ENCODE data around the gene ARID1B.

The ARID1B gene

DNA sequence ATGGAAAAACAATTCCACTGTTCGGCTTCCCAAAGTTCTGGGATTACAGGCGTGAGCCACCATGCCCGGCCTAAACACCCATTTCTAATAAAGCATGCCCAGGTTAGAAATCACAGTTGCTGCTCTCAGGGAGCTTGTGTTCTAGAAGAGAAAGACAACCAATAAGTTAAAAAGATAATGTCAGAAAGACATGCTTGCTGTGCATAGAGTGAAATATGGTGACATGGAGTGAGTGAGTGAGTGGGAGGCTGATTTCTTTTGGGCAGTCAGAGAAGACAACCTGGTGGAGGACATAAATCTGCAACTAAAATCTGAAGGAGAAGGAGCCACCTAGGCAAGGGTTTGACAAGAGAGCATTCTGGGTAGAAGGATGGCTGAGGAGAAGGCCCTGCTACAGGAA is 222.6 kb downstream of the ARID1B start:
- no peak for DNase-seq

DNA sequence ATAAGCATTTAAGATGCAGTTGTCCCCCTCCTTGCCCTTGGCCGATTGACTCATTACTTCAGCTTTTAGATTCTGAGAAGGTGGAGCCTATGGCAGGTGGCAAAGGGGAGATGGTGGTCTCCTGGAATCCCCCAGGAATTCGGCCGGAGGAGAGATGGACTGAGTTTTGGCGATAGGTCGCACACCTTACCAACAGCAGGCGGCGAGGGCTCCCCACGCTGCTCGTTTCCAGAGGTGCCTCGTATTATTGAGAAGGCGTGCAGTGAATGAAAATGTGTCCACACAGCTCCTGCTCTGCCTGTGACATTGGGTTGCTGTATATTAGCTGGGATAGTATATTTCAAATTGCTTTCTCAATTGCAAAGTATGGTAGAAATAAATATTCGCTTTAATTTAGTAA is 224.5 kb downstream of the ARID1B start:
- DNase-seq: no peak

DNA sequence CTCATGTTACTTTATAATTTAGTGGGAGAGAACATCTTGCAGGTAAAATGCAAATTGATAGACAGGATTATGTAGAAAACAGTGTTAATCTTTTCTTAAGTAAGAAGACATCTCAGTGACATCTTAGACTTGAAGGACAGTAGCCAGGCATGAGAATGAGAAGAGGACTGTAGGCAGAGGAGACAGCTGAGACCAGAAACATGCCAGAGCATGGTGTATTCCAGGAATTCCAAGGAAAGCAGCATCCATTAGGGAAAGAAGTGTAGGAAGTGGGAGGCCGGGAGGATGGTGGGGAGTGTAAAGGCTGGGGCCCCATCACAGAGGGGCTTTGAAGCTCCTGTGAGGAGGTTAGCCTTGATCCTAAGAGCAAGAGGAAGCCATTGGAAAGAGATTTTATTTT is 225.6 kb downstream of the ARID1B start:
- no peak for DNase-seq

DNA sequence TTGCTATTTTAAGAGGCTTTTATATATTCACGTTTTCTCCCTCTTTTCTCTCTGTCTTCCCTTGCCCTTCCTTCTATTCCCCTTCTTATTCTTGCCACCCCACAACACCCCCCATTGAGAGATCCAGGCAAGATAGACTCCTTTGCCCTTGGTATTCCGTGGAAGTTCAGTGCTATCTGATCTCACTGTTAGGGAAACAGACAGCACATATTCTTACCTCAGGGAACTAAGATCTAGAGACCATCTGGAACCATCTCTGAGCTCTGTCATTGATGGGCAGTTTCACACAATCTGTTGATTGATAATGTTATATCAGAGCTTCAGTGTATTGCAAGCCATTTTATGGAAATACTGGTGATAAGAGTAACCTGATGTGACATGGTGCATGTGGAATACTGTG is 228.8 kb downstream of the ARID1B start:
- DNase-seq: no peak

DNA sequence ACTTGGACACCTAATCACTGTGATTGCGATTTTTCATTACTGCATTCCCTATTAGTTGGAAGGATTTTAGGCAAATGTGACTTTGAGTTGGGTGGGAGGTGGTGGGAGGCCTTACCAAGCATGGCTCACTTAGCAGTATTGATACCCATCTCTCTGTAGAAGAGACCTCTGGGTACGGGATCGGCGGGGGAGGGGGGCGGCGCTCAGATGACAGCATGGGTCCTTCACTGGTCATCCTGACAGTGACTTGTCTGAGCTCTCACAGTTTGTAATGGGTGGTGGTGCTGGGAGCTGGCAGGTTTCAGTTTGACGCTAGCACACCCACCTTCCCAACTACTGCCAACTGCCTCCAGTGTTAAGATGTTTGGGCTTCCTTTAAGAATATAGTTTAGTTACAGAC is 231.4 kb downstream of the ARID1B start:
- DNase-seq: no peak

DNA sequence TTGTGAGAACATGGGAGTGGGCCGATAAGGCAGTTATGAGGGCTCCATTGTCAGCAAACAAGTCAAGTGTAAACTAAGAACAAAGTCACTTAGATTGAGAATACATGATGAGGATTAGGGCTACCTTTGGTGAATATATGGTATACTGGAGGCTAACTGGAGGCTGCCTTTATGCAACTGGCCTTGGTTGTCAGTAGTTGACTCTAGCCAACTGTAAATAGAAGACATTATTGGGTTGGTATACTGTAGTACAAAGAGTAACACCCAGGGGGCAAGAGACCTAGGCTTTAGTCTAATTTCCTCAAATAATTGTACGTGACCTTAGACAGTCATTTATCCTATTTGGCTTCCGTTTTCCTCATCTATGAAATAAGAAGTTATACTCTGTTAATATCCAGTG is 235.2 kb downstream of the ARID1B start:
- no peak for DNase-seq

DNA sequence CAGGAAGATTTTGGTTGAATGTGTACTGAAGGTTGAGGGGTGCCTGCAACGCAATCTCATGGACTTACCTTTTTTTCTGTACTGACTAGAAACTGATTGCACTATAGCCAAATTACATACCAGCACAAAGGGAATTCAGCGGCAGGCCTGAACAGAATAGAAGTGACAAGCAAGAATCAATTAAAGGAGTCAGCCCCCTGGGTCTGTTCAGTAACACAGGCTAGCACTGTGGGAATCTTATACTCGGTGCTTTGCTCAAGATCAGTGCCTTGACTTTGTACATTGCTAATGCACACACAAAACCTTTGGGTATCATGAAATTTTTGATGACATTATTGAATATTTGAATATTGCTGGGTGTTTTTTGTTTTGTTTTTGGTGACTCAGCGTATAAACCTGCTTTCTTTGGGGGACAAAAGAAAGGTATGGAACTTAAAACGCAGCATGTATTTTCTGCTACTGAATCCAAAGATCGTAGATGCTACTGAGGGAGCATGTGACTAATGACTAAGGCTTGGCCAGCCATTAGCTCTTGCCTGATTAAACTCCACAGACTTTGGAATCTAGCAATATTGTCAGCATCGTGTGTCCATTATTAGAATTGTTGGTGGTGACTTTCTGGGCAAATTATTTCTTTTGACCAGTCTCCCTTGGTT is 236.6 kb downstream of the ARID1B start:
- DNase-seq: peak; percentile 35

DNA sequence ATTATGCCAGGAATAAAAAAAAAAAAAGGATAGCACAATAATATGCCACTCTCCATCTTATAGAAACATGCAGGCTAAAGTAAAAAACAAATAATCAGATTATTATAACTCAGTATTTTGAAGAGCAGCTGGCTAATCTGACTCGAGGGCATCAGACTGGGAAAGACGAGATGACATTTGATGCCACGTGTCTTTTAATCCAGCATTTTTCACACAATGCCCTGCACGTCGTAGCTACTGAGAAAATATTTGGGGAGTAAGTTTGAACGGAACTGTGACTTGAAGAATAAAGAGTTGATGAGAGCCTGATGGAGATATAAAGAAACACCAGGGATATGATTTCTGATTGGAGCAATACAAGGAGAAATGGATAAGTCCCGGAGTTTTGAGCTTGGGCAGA is 237.7 kb downstream of the ARID1B start:
- no peak for DNase-seq

DNA sequence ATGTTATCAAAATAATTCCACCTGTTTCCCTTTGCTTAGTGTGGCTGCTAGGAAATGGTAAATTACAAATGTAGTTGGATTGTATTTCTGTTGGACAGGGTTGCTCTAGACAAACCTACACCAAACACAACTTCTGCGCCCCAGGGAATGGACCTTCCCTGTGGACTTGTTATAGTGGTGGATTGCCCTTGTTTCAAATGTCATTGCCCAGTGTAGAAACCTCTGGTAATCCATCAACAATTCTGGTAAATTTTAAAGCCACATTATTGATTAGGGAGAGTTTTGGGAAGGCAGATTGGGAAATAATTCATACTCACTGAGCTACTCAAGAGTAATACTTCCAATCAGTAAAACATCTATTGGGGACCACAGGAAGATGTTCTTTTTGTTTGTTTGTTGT is 239.8 kb downstream of the ARID1B start:
- no peak for DNase-seq

DNA sequence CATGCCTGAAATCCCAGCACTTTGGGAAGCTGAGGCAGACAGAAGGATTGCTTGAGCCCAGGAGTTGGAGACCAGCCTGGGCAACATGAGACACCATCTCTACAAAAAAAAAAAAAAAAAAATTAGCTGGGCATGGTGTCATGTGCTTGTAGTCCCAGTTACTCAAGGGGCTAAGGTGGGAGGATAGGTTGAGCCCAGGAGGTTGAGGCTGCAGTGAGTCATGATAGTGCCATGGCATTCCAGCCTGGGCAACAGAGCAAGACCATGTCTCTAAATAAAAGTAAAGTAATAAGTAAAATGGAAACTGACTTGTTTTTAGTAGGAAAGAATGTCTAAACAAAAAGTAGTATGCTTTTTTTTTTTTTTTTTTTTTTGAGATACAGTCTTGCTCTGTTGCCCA is 240.7 kb downstream of the ARID1B start:
- DNase-seq: no peak

DNA sequence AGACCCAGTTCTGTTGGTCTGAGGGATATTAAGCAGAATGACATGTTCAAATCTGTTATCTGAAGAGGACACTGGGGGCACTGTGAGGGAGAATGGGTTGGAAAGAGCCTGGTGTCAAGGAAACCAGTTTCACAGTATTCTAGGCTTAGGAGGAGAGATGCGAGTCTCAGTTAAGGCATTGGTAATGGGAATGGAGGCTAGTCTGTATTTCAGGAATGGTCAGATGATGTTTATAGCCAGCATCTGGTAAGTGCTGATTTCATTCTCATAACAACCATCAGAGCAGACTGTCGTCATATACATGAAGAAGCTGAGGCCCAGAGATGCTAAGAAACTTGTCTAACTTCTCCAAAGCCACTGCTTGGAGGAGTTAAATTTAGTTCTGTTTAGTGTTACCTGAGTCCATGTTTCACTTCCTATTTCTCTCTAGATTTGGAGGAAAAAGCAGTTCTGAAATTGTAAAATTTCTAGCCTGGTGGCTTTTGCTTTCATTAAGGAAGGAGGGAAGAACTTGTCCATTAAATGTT is 242.0 kb downstream of the ARID1B start:
- DNase-seq: peak; percentile 30

DNA sequence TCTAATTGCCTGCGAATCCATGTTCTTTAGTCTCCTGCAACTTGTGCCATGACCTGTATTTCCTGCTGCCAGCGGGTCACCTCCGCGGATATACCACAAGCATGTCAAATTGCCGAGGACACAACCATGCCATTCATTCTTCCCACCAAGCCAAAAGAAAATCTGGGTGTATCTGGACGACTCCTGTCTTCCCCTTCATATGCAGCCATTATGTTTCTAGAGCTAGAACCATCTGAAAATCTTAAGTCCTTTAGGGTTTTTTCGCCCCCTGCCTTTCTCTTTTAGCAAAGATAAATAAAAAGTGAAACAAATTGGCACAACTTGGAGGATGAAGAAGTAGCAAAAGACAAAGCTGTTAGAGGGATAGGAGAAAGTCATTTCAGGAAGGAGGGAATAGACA is 242.6 kb downstream of the ARID1B start:
- DNase-seq: no peak

DNA sequence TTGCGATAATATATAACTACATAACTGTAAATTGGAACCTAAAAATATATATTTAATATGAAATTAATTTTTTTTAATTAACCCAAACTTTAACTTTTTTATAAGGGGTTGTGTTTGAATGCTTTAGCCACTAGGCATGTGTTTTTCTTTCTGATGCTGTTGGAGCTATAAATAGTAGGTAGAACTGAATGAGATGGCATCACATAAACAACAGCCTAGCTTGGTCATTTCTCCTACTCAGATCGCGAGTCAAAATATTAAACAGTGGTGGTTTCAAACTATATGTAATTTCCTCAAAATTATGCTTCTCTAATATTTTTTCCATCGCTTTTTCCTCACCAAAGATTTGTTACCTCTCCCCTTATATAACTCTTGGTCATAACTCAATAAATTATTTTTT is 243.2 kb downstream of the ARID1B start:
- DNase-seq: peak; percentile 56

DNA sequence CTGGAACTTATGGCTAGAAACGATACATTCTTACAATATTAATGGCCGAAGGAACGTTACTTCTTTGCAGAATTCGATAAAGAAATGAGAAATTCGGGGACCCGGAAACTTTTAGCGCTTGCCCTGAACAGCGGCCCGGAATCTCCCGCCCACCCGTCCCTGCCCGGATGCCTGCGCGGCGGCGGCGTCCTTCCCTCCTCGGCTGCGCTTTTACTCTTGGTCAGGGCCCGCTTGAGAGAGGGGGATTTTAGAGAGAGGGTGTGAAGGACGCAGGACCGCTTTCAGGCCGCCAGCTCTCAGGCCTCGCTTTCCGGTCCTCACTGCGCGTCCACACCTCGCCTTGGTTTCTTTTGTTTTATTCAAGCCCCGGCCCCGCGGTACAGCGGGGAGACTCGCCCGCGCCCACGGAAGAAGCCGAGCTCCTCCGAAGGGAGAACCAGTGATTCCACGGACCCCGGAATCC is 243.7 kb downstream of the ARID1B start:
- DNase-seq: peak; percentile 57

DNA sequence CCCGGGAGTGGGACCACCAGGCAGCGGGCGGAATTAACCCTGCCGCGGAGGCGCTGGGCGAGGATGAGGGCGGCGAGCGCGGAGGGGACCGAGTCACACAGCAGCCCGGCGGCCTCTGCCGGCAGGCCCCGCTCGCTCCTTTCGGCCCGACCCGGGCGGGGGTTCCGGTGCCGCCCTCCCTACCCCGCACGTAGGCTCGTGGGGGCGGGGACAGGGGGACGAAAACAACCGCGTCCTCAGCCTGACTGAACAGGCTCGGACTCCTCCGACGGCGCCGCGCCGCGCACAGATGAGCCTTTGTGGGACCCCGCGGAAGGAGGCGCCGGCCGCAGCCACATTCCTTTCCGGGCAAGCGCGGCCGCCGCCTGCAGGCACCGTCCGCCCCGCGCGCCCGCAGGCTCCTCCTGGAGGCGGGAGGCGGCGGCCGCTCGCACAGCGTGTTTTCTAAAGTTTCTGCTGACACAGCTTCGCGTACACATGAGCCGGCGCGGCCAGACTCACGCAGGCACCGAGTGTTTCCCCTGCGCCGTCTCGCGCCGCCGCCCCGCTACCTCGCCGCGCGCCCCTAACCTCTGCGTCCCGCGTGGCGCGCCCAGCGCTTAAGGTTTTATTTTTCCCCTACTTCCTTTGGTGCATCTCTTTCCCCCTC is 244.3 kb downstream of the ARID1B start:
- peak; percentile 56 for DNase-seq

DNA sequence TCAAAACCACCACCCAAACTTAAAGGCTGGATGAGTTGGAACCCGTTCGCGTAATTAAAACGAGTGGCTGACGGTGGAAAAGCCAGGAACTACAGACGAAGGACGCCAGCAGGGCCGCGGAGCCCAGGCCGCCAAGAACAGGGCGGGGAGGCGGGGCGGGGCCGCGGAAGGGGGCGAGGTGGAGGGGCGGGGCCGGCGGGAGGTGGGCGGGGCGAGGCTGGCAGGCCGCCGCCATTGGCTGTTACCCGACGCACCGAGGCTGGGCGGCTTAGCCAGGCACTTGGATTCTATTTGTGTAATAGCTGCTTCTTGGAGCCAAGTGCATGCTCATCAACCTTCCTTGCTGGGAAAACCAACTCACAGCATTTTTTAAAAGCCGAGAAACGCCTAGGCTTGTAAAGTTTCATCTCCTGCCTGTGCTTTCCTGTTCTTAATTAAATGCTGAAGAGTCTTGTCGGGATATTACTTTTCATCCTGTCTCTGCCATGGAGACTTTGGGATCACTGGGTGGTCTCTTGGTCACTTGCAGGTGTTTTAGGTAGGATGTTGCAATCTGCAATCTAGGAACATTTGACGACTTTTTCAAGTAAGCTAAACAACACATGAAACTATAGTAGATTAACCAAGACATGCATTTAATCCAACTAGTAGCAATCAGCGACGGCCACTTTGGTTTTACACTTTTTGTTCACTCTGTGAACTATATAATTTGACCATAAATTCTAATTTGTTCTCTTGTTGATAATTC is 245.0 kb downstream of the ARID1B start:
- DNase-seq: peak; percentile 73

DNA sequence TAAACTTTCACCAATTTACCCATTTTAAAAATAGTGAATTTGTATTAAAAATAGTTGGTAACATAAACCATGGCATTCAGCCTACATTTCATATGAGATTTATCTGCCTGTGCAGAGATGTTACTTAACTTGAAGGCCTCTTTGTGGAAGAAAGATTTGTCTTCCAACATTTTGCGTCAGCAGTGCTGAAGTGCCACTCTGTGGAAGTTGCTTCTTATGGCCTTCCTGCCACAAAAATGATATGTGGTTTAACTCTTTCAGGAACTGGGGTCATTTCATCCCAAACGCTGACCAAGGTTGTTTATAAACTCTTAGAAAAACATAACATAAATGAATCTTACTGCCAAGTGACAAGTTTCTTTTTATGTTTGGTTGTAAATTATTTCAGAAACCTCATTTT is 246.8 kb downstream of the ARID1B start:
- no peak for DNase-seq

DNA sequence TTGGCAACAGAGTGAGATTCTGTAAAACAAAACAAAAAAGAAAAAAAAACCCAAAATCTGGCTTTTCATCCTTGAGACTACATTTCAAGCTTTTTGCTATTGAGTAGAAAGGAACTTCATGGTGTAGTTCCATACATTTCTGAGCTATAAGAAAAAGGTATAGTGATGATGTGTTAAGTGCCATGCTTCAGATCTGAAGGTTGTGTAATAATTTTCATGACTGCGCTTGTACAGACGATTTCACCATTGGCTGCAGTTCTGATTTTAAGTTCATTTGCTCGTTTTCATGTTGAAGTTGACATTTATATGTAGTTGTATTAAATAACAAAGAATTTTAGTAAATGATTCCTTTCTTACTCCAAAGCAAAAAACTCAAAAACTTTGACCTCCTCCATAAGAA is 247.6 kb downstream of the ARID1B start:
- DNase-seq: no peak

DNA sequence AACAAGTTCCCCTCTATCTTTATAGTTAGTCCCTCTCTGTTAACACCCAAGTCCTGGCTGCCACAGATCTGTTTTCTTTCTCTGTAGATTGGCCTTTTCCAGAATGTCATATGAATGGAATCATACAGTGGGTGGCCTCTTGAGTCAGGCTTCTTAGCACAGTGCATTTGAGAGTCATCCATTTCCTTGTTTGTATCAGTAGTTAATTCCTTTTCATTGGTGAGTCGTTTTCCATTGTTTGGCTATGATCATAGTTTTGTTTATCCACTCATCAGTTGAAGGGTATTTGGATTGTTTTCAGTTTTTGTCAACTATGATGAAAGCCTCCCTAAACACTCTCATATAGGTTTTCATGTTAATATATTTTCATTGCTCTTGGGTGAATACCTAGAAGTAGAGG is 248.3 kb downstream of the ARID1B start:
- DNase-seq: no peak

DNA sequence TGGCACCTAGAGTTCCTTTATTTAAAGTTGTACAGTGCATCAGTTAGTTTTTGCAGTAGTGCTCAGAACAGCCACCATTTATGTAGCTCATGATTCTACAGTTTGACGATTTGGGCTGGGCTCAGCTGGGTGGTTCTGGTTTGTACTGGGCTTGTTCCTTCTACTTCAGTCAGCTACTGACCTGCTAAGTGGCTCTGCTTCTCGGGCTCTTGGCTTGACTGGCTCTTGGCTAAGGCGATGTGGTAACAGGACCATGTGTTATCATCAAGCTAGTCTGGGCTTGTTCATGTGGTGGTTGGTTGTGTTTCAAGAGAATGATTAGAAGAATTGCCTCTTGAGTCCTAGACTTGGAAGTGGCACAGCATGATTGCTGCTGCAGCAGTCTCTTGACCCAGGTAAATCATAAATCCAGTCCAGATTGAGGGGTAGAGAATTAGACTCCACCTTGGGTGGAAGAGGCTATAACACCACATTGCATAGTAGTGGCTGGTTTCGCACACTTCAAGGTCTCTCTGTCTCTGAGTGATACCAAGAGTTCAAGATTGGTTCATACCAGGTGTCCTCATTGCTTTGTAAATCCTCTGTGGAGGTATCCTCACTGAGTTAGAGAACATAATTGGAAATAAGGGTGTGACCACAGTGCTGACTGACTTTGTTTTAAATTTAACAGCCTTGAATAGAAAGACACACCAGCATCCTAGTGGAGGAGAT is 253.0 kb downstream of the ARID1B start:
- no peak for DNase-seq

DNA sequence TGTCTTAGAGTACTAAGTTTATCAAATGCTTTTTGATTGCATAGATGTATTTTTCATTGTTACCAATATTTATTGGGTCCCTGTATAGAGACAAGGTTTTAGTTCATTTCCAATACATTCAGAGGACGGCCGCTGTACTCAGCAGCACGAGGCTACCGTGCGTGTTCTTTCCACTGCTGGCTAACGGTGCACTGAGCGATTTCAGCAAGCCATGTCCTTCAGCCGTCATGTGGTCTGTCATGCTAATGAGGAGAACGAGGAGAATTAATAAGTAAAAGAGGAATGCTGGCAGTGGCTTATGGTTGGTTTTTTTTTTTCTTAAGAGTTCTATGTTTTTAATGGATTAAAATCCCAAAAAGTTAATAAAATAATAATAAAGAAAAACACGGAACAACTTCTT is 253.6 kb downstream of the ARID1B start:
- DNase-seq: no peak

DNA sequence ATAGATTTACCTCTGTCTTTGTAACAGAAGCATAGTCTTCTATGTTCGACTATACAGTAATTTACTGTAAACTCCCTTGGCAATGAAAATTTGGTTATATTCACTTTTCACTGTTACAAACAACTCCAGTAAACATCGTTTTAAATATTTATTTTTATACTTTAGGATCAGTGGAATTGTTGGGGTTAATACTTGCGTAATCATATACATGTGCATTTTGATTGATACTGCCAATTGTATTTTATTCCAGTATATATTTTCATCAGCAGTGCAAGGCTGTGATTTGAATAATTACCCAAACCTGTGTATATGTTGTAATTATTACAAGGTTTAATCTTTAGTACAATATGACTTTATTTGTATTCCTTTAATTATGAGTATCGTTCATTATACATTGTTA is 255.7 kb downstream of the ARID1B start:
- no peak for DNase-seq

DNA sequence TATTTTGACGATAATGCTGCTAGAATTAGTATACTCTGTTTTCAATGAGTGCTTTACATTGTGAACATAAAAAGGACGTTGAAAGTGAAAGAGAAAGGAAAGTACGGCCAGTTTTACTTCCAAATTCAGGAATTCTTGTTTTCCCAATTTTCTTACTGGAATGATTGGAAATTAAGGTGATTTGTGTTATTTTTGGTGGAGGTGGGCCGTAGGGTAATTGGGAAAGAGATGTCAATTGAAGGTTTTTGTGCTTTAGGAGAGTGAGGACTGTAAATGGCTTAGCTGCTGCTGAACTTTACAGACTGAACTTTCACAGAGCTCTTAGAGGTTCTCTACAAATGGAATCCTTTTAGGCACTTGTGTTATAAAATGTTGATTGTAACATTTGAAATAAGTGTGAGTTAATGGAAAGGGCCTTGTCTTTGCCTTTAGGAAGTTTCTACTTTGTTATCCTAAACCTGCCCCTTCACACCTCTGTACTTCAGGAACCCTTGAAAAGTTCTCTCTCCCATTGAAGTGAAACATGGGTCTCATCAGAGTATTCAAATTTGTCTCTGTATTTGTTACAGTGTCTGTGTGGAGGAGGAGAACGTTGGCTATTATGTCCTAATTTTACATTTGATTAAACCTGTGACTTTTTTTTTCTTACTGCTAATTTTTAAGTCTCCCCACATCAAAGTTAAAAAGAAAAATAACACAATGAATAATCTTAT is 256.4 kb downstream of the ARID1B start:
- DNase-seq: no peak
